ENCODE measurements around the gene PDPK1.
"Not testable (repeated sequence)": the region's sequence is repeated elsewhere in the genome, so short reads cannot be mapped to it uniquely, and the experiment has no call there.

The PDPK1 gene

GRCh38 chr16:2587891-2588565, 50.2 kb downstream of the PDPK1 start:
- DNase-seq (ENCODE audit: low read depth) = no peak

- no peak for DNase-seq (ENCODE audit: low read depth)
These were observed 53.8 kb downstream of the PDPK1 start for GRCh38 chr16:2591476-2592240.

GRCh38 chr16:2592786-2593185, 55.0 kb downstream of the PDPK1 start:
- DNase-seq (ENCODE audit: low read depth) = no peak

DNA sequence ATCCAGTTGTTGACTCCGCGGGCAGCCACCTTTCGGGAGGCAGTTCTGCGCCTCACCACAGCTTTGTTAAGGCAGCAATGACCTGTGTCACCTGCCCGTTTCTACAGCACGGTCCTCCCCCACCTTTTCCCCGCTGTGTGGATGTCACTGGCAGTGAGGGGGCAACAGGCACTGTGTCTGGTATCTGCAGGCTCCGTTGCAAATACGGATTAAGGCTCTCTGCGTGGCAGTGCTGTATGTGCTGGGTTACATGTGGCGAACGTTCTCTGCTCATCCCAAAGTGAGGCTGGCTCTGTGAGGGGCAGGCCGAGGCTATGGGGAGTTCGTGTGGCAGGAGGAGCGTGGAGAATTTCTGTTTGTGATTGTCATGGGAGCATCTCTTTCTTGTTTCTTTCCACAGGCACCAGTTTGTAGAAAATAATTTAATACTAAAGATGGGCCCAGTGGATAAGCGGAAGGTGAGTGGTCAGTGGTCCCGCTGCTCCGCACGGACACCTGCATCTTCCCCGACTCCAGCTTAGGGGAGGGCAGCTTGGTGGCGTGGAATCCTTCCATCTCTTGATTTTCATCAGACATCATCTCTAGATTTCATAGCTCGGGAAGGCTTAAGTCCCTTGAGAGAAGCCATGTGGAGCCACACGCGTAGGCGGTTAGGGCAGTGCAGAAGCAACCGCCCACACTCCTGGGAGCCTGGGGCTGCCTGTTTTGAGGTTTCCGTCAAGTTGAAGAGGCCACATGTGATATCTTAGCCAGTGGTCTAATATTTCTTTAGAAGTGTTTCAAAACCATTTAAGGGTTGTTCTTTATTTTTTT, 57.8 kb downstream of the PDPK1 start:
- DNase-seq (ENCODE audit: low read depth) = no peak

GRCh38 chr16:2596747-2597559, 59.1 kb downstream of the PDPK1 start:
- no peak for DNase-seq (ENCODE audit: low read depth)

DNA sequence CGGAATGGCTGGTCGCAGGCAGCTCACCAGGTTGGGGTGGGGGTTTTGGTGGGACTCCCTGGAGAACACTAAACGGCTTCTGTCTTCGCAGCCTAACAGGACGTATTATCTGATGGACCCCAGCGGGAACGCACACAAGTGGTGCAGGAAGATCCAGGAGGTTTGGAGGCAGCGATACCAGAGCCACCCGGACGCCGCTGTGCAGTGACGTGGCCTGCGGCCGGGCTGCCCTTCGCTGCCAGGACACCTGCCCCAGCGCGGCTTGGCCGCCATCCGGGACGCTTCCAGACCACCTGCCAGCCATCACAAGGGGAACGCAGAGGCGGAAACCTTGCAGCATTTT, 59.7 kb downstream of the PDPK1 start:
- DNase-seq (ENCODE audit: low read depth) = no peak

GRCh38 chr16:2598133-2598641, 60.4 kb downstream of the PDPK1 start:
- no peak for DNase-seq (ENCODE audit: low read depth)

DNA sequence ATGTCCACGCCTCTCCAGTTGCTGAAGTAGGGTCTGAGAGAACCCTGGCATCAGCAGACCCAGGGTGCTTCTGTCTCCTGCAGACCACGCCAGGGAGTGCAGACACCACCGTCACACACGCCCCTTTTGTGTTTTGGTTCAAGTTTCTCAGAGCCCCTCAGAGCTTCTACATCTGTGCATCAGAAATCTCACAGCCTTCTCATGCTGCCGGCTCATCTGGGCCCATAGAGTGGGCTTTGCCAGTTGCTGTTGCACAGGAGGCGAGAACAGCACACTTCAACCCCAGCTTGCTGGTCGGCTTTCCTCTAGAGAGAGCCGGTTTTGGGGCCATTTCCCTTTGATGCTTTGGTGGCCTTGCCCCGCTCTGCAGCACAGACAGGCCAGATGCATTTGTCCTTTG, 60.9 kb downstream of the PDPK1 start:
- no peak for DNase-seq (ENCODE audit: low read depth)

- DNase-seq (ENCODE audit: low read depth) = not testable (repeated sequence)
These were observed 61.3 kb downstream of the PDPK1 start for GRCh38 chr16:2599165-2599564.

GRCh38 chr16:2599785-2600184, 62.0 kb downstream of the PDPK1 start:
- not testable (repeated sequence) for DNase-seq (ENCODE audit: low read depth)

DNA sequence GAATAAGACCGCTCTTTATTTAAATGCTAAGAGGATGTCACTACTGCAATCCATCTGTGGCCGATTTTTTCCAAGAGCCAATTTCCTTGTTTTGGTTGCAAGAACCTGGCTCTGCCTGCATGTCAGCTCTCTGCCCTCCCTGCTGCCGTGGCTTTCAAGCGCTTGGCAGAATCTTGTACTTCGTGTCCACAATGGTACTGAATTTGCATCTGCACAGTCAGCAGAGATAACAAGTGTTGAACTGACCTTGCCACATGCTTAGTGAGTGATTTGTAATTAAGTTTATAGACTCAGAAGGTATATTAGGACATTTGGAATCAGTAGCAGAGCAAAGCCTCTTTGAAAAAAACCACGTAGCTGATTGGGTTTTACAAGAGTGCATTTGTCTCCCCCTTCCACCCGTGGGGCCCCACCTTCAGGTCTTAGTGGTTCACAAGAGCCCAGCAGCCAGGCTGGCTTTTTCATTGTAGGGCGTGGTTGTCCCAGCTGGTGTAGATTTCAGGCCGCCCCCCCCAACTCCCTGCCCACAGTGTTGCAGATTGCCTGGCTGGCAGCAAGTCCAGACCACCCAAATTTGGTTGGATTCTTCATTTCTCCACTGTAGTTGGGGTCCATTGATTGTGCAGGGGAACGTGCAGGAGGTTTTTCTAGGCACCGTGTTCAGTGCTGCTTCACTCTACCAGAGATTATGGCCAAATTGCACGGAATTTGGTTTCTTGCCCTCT, 63.6 kb downstream of the PDPK1 start:
- DNase-seq (ENCODE audit: low read depth) = not testable (repeated sequence)

GRCh38 chr16:2602175-2602574, 64.4 kb downstream of the PDPK1 start:
- not testable (repeated sequence) for DNase-seq (ENCODE audit: low read depth)

DNA sequence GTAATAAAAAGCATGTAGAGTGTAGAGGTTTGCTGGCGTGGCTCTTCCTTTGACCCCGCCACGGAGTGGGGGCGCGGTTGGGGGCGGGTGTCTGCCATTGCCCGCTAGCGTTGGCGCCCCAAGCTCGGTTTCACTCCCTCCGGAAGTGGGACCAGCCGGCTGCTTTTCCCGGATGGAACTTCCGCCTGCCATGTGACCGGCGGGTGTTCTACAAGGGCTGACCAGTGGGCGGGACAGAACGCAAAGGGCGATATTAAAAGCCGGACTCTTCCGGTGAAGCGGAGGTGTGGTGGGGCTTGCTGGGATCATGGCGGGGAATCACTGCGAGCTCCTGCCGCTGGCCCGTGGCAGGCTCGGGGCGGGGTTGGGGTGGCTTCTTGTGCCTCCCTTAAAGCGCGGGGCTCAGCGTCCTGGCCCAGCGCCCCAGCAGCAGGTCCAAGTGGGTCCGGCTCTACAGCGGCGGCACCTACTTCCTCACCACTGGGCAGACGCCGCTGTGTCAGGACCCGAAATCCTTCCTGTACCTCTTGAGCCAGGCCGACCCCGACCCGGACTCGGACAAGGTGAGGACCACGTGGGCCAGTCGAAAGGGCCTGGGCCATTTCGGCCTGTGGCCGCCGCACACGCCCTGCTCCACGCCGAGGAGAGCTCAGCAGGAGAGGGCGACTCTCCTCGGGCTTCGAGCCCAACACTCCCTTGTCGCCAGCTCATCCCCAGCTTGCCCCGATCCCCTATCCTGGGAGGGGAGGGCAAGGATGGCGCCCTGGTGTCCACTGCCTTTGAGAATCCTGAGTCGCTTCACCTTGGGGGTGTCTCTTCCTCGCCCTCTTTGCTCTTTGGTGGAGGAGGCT, 65.6 kb downstream of the PDPK1 start:
- DNase-seq (ENCODE audit: low read depth) = peak; percentile 69

GRCh38 chr16:2604016-2604369, 66.2 kb downstream of the PDPK1 start:
- DNase-seq (ENCODE audit: low read depth) = not testable (repeated sequence)

GRCh38 chr16:2606820-2607219, 69.0 kb downstream of the PDPK1 start:
- DNase-seq (ENCODE audit: low read depth) = not testable (repeated sequence)

GRCh38 chr16:2609345-2609744, 71.5 kb downstream of the PDPK1 start:
- DNase-seq (ENCODE audit: low read depth) = not testable (repeated sequence)

GRCh38 chr16:2609827-2610470, 72.1 kb downstream of the PDPK1 start:
- DNase-seq (ENCODE audit: low read depth) = no peak

- DNase-seq (ENCODE audit: low read depth) = no peak
These were observed 73.1 kb downstream of the PDPK1 start for GRCh38 chr16:2610781-2611498.

- DNase-seq (ENCODE audit: low read depth) = no peak
These were observed 73.7 kb downstream of the PDPK1 start for GRCh38 chr16:2611499-2611862.
